HG02970 (cell line): ENCODE results near the gene MPRIP.
"Not testable (repeated sequence)": the region's sequence is repeated elsewhere in the genome, so short reads cannot be mapped to it uniquely, and the experiment has no call there.

ENCODE experiments used
- ATAC-seq: cut with Tn5 transposase; IDR thresholded peaks from one replicate; pipeline ENCODE4 v1.9.1; 2021; ENCODE audit warnings: mild to moderate bottlenecking, moderate library complexity, moderate number of reproducible peaks; ENCODE audit not compliant: unreplicated experiment, low FRiP score

MPRIP gene

DNA sequence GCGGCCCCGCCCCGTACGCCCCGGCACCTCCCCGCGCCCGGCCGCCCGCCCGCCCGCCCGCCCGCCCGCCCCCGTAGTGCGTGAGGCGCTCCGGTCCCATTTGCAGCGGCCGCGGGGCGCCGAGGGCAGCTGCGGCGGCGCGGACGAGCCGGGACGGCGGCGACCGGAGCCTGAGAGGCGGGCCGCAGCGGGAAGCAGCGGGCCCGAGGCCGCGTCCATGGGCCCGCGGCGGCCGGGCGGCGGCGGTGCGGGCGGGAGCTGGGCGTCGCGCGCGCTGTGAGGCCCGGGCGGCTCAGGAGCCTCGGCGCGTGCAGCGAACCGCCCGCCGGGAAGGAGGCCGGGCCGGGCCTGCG lies at the start of gene MPRIP:
Gene MPRIP (plus strand): TSS at position 74 of the 353 bp plus-strand sequence. CDS start 392 bp downstream, outside the sequence.
- ATAC-seq, result no peak

DNA sequence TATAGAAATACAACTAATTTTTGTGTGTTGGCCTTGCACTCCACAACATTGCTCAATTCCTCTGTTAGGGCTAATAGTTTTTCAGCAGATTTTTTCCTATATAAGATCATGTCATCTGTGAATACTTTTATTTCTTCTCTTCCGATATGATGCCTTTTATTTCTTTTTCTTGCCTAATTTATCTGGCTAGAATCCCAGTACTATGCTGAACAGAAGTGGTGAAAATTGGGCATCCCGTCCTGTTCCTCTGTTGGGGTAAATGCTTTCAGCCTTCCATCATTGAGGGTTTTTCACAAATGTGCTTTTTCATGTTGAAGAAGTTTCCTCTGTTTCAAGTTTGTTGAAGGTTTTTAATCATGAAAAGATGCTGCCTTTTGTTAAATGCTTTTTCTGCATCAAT lies 47.6 kb upstream of the MPRIP start:
- no peak for ATAC-seq

DNA sequence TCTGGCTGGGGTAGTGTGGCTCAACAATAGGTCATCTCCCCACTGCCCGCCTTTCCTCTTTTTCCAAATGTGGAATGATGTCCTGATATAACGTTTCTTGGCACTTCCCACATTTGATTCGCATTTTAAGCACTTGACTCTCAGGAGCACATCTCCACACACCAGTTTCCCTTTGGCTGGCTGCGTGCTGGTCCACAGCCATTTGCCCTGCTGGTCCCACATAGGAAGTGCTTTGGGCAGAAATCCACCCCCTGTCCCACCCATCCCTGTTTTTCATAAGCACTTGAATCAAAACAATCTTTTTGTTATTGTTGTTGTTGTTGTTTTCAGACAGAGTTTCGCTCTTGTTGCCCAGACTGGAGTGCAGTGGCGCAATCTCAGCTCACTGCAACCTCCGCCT lies 46.3 kb upstream of the MPRIP start:
- no peak for ATAC-seq

DNA sequence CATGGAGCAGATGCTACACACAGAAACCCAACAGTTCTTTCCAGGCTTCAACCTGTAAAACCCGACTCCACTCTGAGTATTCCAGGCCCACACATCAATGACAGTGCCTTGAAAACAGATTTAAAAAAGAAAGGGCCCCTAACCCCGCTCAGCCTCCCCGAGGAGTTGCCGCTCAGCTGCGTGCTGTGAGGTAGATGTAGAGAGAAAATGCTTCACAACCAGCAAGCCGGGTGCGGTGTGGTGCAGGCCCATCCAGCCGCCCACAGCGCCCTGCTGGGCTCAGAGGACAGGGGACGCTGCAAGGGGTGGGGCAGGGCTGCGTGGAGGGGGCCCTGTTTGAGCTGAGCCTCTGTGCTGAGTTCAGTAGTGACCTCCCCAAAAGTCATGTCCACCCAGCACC lies 45.5 kb upstream of the MPRIP start:
- not testable (repeated sequence) for ATAC-seq

DNA sequence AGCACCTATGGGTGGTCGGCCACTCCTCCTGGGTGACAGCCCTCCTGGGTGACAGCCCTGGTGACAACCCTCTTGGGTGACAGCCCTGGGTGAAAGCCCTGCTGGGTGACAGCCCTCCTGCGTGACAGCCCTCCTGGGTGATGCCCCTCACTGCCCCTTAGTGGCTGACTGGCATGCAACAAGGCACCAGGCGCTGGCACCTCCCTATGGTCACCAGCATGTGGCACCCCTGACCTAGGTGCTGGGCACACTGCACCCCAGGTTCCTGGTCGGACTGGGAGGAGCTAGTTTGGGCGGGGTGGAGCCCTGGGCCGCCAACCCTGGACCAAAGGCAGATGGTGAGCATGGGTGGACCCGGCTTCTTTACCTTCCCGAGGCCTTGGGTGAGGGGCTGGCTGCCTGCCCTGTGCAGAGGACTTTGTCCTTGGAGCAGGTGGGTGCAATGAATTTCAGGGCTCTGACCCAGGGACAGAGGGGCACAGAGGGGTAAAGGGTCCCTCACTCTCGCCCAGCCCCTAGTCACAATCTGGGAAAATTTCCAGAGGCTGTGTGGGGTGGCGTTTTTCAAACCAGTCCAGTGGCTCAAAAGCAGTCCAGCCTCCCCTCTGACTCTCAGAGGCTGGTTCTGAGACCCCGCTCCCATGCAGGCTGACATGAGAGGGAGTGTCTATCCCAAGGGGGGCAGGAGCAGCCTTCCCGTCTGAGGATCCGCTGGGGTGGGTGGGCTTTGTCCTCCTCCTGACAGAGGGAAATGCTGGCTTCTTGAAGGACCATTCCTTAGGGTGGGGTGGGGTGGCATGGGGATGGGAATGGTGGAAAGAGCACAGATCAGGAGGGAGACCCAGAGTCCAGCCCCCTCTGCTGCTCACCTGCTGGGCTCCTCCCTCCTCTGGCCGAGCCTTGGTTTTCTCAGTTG lies 44.5 kb upstream of the MPRIP start:
- ATAC-seq, result no peak

DNA sequence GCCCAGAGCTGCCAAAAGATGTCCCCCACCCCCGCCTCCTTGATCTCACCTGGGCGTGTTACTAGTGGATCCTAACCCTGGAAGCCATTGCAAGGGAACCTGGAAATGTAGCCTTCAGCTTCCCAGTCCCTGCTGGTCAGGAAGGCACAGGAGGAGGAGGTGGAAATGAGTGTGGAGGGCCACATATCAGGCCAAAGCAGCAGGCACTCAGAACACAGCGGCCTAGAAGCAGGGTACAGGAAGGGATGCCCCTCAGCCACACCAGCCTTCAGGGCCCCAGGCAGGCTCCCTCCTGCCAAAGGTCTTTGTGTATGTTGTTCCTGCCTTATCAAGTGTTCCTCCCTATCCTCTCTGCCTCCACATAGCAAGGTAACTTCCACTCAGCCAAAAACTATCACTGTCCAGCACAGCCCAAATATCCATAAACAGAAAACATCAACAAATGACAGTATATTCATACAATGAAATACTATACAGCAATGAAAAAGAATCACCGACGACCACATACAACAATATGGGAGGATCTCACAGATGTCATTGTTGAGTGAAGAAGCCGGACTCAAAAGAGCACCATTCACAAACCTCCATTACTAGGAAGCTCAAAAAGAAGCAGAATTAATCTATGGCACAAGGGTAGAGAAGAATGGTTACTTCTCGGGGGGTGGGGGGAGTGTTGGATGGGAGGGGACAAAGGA lies 42.2 kb upstream of the MPRIP start:
- no peak for ATAC-seq

DNA sequence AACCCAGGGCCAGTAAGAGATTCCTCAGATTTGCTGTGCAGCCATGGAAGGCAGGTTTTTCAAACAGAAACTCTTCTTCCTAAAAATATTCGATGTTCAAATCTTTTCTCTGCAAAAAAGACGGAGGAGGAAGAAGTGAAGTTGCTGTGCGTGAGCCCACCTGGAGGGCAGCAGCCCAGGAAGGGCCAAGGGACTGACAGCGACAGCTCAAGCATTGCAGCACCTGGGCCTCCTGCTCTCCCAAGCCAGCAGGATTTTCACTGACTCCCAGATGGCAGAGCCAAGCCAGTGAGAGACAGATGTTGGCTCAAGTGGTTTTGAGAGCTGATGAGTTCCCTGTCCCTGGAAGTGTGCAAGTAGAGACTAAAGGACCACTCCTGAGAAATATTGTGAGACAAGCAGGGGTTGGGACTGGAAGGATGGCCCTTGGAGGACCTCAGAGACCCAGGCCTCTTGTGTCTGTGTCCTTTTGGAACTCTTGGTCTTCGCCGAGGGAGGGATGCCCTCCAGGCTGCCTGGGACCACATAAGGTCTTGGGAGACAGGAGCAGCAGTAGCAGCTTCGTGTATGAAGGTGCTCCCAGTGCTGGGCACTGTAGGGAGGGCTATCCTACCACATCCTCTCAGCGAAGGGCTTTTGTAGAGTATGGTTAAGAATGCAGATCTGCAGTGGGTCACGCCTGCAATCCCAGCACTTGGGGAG lies 41.0 kb upstream of the MPRIP start:
- no peak for ATAC-seq

DNA sequence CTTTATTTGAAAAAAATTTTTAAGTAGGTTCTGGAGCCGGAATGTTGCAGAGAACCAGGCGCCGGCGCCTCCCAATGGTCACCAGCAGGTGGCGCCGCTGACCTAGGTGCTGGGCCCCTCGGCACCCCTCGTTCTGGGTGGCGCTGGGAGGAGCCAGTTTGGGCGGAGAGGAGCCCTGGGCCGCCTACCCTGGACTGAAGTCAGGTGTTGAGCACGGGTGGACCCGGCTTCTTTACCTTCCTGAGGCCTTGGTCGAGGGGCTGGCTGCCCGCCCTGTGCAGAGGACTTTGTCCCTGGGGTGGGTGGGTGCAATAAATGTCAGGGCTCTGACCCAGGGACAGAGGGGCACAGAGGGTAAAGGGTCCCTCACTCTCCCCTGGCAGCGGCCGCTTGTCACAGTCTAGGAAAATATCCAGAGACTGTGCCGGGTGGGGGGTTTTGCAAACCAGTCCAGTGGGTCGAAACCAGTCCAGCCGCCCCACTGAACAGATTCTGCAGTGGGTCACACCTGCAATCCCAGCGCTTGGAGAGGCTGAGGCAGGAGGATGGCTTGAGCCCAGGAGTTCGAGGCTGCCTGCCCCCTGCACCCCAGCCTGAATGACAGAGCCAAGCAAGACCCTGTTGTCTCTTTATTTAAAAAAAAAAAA lies 40.3 kb upstream of the MPRIP start:
- no peak for ATAC-seq

DNA sequence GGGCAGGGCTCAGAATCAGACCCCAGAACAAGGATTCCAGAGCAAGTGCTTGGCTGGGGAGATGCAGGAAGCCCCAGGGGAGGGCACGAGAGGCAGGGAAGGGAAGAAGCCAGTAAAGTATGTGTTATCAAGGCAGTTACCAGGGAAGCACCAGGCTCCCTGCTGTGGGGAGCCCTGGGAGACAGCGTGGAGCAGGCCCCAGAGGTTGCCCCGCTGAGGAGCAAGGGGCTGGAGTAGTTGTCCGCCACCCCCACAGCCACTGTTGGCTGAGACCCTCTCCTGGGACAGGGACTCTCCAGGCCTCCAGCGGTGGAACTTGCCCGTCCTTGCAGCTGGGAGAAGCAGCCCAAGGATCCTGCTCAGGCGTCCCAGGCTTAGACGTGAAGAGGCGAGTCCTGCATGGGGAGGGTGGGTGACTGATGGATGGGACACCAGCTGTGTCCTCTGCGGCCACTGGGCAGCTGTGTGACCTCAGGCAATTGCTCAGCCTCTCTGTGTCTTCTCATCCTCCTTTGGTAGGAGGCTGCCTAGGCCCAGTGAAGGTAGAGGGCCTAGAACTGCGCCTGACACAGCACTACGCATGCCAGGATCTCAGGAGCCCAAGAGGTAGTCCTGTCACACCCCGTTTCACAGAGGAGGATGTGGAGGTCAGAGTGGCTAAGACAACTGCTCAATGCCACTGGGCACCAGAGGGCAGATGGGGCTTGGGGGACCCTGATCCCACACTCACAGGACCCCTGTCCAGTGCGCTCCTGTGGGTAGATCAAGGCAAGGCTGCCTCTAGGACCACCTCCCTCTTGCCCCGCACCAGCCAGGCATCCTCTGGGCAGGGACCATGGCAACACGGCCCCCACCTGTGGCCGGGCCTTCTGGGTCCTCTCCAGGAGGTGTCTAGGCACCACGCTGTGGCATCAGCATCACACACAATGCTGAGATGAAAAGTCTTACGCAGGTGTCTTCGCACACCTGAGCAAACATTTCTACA lies 39.2 kb upstream of the MPRIP start:
- ATAC-seq, result not testable (repeated sequence)

GRCh38 chr17:17004251-17004996 lies 37.8 kb upstream of the MPRIP start:
- no peak for ATAC-seq

DNA sequence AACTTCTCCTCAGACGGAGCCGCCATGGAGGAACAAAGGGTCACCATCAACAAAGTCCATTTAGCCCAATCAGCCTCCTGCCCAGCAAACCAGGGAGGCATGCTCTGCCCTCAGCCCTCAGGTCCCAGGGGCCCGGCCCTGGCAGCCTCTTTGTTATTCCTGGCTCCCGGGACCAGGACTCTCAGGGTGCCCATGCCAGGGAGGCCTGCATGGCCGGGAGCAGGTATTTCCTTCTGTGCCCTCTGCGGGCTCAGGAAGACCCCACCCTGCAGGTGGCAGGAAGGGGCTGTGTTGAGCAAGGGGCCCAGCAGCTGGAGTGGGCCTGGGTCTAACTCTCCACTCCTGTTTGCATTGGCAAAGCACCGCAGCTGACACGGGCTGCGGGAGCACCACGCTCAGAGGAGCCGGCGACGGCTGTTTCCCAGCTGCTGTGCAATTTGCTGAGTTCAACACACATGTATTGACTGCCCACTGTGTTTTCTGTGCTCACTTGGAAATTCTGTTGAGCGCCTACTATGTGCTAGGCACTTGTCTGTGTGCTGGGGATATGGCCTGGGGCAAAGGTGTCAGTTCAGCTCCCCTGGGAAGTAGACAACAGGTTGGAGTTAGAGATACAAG lies 37.2 kb upstream of the MPRIP start:
- ATAC-seq, result not testable (repeated sequence)

DNA sequence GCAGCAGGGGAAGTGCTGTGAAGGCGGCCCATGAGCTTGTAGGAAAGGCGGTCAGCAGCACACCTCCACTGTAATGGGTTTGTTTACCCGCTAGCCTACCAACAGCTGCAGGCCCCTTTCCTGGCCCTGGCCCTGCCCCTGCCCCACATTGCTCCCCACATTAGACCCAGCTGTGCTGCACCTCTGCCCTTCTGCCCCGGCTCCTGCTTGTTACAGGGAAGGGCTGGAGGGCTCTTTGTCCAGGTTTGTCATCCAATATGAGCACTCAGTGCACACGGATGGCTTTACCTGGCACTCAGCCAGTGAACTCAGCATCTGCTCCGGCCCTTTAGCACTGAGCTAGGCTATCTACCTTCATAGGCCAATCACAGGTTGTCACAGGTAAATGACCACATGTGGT lies 34.4 kb upstream of the MPRIP start:
- ATAC-seq, result not testable (repeated sequence)

- not testable (repeated sequence) for ATAC-seq
Measured at GRCh38 chr17:17008621-17009397, 33.4 kb upstream of the MPRIP start.

GRCh38 chr17:17009972-17010371 lies 32.3 kb upstream of the MPRIP start:
- ATAC-seq, result not testable (repeated sequence)

- not testable (repeated sequence) for ATAC-seq
Measured at GRCh38 chr17:17010545-17011034, 31.7 kb upstream of the MPRIP start.

DNA sequence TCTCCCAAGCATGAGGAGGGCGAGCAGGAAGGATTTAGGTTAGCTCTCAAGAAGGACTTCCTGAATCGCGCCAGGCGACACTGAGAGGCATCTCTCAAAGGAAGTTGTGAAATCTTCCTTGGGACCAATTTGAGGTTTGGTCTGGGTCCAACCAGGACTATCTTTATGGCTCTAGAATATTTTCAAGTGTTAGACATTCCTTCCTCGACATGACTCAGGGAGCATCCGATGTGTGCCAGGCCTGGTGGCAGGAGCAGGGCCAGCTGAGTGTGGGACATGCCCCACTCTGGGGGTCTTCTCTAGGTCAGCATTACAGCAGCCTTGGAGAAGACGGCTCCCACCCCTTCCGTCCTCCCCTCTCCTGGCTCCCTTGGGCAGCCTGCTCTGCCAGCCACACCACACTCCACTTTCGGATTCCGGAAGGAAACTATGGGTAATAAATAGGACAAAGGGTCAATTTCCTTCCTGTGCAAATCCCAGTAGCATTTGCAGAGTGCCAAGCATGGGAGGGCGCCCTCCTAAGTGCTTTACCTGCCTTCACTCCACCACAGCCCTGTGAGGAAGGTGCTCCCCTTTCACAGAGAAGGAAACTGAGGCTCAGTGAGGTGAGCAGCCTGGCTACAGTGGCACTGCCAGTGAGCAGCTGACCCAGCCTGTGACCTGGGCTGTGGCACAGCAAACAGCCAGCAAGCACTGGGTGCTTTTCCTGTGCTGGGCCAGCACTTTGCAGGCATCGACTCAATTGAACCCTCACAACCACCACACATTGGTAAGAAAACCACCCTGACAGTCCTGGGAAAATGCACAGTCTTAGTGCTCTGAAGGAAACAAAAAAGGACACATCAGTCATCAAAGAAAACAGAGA lies 31.0 kb upstream of the MPRIP start:
- ATAC-seq, result not testable (repeated sequence)
